NB4 (cell line): ENCODE measurements around the gene MYH10.

ENCODE experiments used
- CTCF ChIP-seq: IDR thresholded peaks from one replicate; pipeline ENCODE4 v1.5.1; 2012; ENCODE audit warnings: low read depth, low read length
- MAX ChIP-seq: IDR thresholded peaks from 2 replicates; pipeline ENCODE4 v1.6.1; 2011; ENCODE audit warnings: low read depth, low read length
- POLR2A ChIP-seq: IDR thresholded peaks from 2 replicates; pipeline ENCODE4 v1.6.1; 2011; ENCODE audit warnings: mild to moderate bottlenecking; ENCODE audit not compliant: insufficient read length; ENCODE audit errors: extremely low read depth

- TF ChIP-seq CTCF: no peak
- no peak for TF ChIP-seq MAX
- TF ChIP-seq POLR2A: no peak
Observed at GRCh38 chr17:8598913-8599312, 31.6 kb downstream of the MYH10 start.
